ENCODE results near the gene XPO5. TPM values are rescaled to one million over a fixed set of nuclear protein-coding genes. Genes with fewer than 3 reads are reported as not detected.

The XPO5 gene
- total and polyA plus RNA-seq, 2 experiments from 2014 or later = 28.5 to 95.2 TPM

DNA sequence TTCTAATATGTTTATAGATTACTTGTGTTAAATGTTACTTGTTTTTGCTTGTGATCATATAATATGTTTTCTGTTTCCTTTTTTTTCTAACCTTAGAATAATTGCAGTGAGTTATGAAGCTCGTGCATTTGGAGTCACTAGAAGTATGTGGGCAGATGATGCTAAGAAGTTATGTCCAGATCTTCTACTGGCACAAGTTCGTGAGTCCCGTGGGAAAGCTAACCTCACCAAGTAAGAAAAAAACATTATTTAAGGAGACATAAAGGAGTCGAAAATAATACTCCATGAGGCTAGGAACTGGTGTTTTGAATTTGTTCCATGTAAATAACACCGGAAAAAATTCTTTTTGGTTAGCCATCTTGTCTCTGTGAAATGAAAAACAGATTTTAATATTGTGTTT, 7.1 kb upstream of the XPO5 start:
- peaks cover 12% of the 10 kb centered on the region; the same call in 2 of the 3 replicates for H3K9me3 Mint-ChIP-seq
- Histone ChIP-seq H3K27me3 (ENCODE audit: insufficient read depth) (no peaks in the 10 kb centered on the region), H2AFZ (no peak overlapping the region), H3K4me1 (ENCODE audit: insufficient read depth) (no peaks in the 10 kb centered on the region), H3K4me2 (no peak overlapping the region), H3K27ac (ENCODE audit: low read depth) (no peak overlapping the region), H4K20me1 (replicated peaks; ENCODE audit: insufficient read depth) (no peaks in the 10 kb centered on the region), H3K4me3 (no peak overlapping the region), H3K79me2 (replicated peaks; ENCODE audit: insufficient read depth) (peaks cover 25% of the 10 kb centered on the region), H3K9me2 (ENCODE audit: insufficient read depth) (no peaks in the 10 kb centered on the region), H3K36me3 (ENCODE audit: insufficient read depth) (0 out of 2 replicates have a peak, but pooled peaks cover 18% of the 10 kb centered on the region), H3F3A (replicated peaks; ENCODE audit: low read depth) (no peaks in the 10 kb centered on the region)
- TF ChIP-seq, protein P1, sequence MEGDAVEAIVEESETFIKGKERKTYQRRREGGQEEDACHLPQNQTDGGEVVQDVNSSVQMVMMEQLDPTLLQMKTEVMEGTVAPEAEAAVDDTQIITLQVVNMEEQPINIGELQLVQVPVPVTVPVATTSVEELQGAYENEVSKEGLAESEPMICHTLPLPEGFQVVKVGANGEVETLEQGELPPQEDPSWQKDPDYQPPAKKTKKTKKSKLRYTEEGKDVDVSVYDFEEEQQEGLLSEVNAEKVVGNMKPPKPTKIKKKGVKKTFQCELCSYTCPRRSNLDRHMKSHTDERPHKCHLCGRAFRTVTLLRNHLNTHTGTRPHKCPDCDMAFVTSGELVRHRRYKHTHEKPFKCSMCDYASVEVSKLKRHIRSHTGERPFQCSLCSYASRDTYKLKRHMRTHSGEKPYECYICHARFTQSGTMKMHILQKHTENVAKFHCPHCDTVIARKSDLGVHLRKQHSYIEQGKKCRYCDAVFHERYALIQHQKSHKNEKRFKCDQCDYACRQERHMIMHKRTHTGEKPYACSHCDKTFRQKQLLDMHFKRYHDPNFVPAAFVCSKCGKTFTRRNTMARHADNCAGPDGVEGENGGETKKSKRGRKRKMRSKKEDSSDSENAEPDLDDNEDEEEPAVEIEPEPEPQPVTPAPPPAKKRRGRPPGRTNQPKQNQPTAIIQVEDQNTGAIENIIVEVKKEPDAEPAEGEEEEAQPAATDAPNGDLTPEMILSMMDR (conservative IDR thresholded peaks at IDR 0.05; ENCODE audit: low read depth in 2 of 2) = no peak
- TF ChIP-seq ETS1 (IDR thresholded peaks at IDR 0.05) (no peak), POLR2AphosphoS5 (IDR thresholded peaks at IDR 0.05; ENCODE audit: low read depth) (no peak), CREB1 (CRISPR knock-in tag; IDR thresholded peaks at IDR 0.05; ENCODE audit: low read depth) (no peak), ZNF114 (CRISPR knock-in tag; IDR thresholded peaks at IDR 0.05) (no peak), NANOG (IDR thresholded peaks at IDR 0.05; ENCODE audit: borderline replicate concordance) (no peak), ZNF331 (CRISPR knock-in tag; IDR thresholded peaks at IDR 0.05; ENCODE audit: low read depth) (no peak), EZH2phosphoT487 (IDR thresholded peaks at IDR 0.05; ENCODE audit: unreplicated experiment) (no peak)
- TF ChIP-seq, protein P2, sequence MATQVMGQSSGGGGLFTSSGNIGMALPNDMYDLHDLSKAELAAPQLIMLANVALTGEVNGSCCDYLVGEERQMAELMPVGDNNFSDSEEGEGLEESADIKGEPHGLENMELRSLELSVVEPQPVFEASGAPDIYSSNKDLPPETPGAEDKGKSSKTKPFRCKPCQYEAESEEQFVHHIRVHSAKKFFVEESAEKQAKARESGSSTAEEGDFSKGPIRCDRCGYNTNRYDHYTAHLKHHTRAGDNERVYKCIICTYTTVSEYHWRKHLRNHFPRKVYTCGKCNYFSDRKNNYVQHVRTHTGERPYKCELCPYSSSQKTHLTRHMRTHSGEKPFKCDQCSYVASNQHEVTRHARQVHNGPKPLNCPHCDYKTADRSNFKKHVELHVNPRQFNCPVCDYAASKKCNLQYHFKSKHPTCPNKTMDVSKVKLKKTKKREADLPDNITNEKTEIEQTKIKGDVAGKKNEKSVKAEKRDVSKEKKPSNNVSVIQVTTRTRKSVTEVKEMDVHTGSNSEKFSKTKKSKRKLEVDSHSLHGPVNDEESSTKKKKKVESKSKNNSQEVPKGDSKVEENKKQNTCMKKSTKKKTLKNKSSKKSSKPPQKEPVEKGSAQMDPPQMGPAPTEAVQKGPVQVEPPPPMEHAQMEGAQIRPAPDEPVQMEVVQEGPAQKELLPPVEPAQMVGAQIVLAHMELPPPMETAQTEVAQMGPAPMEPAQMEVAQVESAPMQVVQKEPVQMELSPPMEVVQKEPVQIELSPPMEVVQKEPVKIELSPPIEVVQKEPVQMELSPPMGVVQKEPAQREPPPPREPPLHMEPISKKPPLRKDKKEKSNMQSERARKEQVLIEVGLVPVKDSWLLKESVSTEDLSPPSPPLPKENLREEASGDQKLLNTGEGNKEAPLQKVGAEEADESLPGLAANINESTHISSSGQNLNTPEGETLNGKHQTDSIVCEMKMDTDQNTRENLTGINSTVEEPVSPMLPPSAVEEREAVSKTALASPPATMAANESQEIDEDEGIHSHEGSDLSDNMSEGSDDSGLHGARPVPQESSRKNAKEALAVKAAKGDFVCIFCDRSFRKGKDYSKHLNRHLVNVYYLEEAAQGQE (IDR thresholded peaks at IDR 0.05; ENCODE audit: unreplicated experiment) = no peak
- TF ChIP-seq, protein P3, sequence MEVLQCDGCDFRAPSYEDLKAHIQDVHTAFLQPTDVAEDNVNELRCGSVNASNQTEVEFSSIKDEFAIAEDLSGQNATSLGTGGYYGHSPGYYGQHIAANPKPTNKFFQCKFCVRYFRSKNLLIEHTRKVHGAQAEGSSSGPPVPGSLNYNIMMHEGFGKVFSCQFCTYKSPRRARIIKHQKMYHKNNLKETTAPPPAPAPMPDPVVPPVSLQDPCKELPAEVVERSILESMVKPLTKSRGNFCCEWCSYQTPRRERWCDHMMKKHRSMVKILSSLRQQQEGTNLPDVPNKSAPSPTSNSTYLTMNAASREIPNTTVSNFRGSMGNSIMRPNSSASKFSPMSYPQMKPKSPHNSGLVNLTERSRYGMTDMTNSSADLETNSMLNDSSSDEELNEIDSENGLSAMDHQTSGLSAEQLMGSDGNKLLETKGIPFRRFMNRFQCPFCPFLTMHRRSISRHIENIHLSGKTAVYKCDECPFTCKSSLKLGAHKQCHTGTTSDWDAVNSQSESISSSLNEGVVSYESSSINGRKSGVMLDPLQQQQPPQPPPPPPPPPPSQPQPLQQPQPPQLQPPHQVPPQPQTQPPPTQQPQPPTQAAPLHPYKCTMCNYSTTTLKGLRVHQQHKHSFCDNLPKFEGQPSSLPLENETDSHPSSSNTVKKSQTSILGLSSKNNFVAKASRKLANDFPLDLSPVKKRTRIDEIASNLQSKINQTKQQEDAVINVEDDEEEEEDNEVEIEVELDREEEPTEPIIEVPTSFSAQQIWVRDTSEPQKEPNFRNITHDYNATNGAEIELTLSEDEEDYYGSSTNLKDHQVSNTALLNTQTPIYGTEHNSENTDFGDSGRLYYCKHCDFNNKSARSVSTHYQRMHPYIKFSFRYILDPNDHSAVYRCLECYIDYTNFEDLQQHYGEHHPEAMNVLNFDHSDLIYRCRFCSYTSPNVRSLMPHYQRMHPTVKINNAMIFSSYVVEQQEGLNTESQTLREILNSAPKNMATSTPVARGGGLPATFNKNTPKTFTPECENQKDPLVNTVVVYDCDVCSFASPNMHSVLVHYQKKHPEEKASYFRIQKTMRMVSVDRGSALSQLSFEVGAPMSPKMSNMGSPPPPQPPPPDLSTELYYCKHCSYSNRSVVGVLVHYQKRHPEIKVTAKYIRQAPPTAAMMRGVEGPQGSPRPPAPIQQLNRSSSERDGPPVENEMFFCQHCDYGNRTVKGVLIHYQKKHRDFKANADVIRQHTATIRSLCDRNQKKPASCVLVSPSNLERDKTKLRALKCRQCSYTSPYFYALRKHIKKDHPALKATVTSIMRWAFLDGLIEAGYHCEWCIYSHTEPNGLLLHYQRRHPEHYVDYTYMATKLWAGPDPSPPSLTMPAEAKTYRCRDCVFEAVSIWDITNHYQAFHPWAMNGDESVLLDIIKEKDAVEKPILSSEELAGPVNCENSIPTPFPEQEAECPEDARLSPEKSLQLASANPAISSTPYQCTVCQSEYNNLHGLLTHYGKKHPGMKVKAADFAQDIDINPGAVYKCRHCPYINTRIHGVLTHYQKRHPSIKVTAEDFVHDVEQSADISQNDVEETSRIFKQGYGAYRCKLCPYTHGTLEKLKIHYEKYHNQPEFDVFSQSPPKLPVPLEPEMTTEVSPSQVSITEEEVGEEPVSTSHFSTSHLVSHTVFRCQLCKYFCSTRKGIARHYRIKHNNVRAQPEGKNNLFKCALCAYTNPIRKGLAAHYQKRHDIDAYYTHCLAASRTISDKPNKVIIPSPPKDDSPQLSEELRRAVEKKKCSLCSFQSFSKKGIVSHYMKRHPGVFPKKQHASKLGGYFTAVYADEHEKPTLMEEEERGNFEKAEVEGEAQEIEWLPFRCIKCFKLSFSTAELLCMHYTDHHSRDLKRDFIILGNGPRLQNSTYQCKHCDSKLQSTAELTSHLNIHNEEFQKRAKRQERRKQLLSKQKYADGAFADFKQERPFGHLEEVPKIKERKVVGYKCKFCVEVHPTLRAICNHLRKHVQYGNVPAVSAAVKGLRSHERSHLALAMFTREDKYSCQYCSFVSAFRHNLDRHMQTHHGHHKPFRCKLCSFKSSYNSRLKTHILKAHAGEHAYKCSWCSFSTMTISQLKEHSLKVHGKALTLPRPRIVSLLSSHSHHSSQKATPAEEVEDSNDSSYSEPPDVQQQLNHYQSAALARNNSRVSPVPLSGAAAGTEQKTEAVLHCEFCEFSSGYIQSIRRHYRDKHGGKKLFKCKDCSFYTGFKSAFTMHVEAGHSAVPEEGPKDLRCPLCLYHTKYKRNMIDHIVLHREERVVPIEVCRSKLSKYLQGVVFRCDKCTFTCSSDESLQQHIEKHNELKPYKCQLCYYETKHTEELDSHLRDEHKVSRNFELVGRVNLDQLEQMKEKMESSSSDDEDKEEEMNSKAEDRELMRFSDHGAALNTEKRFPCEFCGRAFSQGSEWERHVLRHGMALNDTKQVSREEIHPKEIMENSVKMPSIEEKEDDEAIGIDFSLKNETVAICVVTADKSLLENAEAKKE (CRISPR knock-in tag; IDR thresholded peaks at IDR 0.05) = no peak
- no peak overlapping the region for H3K4me3 Mint-ChIP-seq
- H3K36me3 Mint-ChIP-seq (ENCODE audit: low read depth) = peaks cover 58% of the 10 kb centered on the region
- H3K27me3 Mint-ChIP-seq (ENCODE audit: insufficient read depth, low read depth, poor library complexity) = no peaks in the 10 kb centered on the region
- no peak overlapping the region for H3K27ac Mint-ChIP-seq
- DNase-seq (ENCODE audit: low spot score) (no peak), ATAC-seq (no peak)
- H3K4me1 Mint-ChIP-seq = no peaks in the 10 kb centered on the region
